ENCODE data around the gene PDCD1. TPM values are rescaled to one million over a fixed set of nuclear protein-coding genes. Genes with fewer than 3 reads are reported as not detected.

The PDCD1 gene
- total RNA-seq, 2 donors from 2014 or later: 0.27 to 0.80 TPM

GRCh38 chr2:241904791-241905710 is 46.4 kb upstream of the PDCD1 start:
- intact Hi-C loops (cut with DNase I): no loop called here
- H3K27ac ChIP-seq: no peak overlapping the region
- H3K4me3 ChIP-seq: no peak overlapping the region
- no peaks in the 10 kb centered on the region for H3K9me3 ChIP-seq
- 90% methylated on average over 26 of the region's 29 CpGs for WGBS
- TF ChIP-seq CTCF (IDR thresholded peaks at IDR 0.05) (no peak), POLR2AphosphoS5 (IDR thresholded peaks at IDR 0.05) (no peak), POLR2A (IDR thresholded peaks at IDR 0.05) (no peak)
- H3K27me3 ChIP-seq (replicated peaks; ENCODE audit: insufficient read depth): no peaks in the 10 kb centered on the region
- DNase-seq (ENCODE audit: low spot score): no peak
- H3K36me3 ChIP-seq: no peaks in the 10 kb centered on the region
- no peaks in the 10 kb centered on the region for H3K4me1 ChIP-seq (replicated peaks)

- no peak for TF ChIP-seq CTCF (IDR thresholded peaks at IDR 0.05)
- TF ChIP-seq POLR2AphosphoS5 (IDR thresholded peaks at IDR 0.05): no peak
- TF ChIP-seq POLR2A (IDR thresholded peaks at IDR 0.05): no peak
- Histone ChIP-seq H3K27me3 (replicated peaks; ENCODE audit: insufficient read depth) (no peaks in the 10 kb centered on the region), H3K4me3 (no peak overlapping the region), H3K9me3 (no peaks in the 10 kb centered on the region), H3K36me3 (no peaks in the 10 kb centered on the region), H3K27ac (no peak overlapping the region), H3K4me1 (replicated peaks) (no peaks in the 10 kb centered on the region)
- intact Hi-C loops (cut with DNase I): no loop called here
- 91% methylated on average over 19 of the region's 19 CpGs for WGBS
- no peak for DNase-seq (ENCODE audit: low spot score)
These were observed 45.5 kb upstream of the PDCD1 start for GRCh38 chr2:241904011-241904718.

- WGBS: 95% methylated on average over 34 of the region's 40 CpGs
- Histone ChIP-seq H3K9me3 (no peaks in the 10 kb centered on the region), H3K4me1 (replicated peaks) (no peaks in the 10 kb centered on the region), H3K36me3 (no peaks in the 10 kb centered on the region), H3K27me3 (replicated peaks; ENCODE audit: insufficient read depth) (no peaks in the 10 kb centered on the region), H3K4me3 (no peak overlapping the region), H3K27ac (no peak overlapping the region)
- DNase-seq (ENCODE audit: low spot score): no peak
- intact Hi-C loops (cut with DNase I): no loop called here
- TF ChIP-seq POLR2AphosphoS5 (IDR thresholded peaks at IDR 0.05) (no peak), CTCF (IDR thresholded peaks at IDR 0.05) (no peak), POLR2A (IDR thresholded peaks at IDR 0.05) (no peak)
These were observed 44.7 kb upstream of the PDCD1 start for GRCh38 chr2:241903121-241904010.

GRCh38 chr2:241902357-241902991 is 43.8 kb upstream of the PDCD1 start:
- no peak for DNase-seq (ENCODE audit: low spot score)
- intact Hi-C loops (cut with DNase I): no loop called here
- Histone ChIP-seq H3K27me3 (replicated peaks; ENCODE audit: insufficient read depth) (no peaks in the 10 kb centered on the region), H3K9me3 (no peaks in the 10 kb centered on the region), H3K36me3 (no peaks in the 10 kb centered on the region), H3K4me1 (replicated peaks) (no peaks in the 10 kb centered on the region), H3K4me3 (peak overlapping the region in 1 of 2 donors; percentile 21), H3K27ac (peak overlapping the region in 1 of 2 donors; percentile 71)
- TF ChIP-seq CTCF (IDR thresholded peaks at IDR 0.05) (no peak), POLR2A (IDR thresholded peaks at IDR 0.05) (no peak), POLR2AphosphoS5 (IDR thresholded peaks at IDR 0.05) (no peak)
- WGBS: 78% methylated on average over 48 of the region's 48 CpGs
